ENCODE measurements around the gene NFXL1. TPM values are rescaled to one million over a fixed set of nuclear protein-coding genes. Genes with fewer than 3 reads are reported as not detected.

NFXL1 gene
- polyA plus RNA-seq, 1 donor (not counting 4 experiments of a cell fraction or from before 2014, with no cell fraction given): 16.5 TPM

DNA sequence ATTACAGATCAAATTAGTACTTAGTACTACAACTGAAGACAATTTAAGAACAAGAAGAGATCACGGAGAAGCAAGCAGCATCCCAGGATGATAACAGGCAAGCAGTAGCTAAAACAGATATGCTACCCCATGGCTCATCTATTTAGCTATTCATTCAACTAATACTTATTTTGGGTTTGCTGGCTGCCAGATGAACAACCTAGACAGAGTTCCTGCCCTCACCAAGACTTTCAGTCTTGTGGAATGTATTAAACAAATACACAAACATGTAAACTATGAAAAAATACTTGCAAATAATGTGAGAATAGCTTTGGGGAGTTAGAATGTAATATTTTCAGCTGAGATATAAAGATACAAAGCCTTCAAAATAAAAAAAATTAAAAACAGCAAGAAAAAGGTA, 74.1 kb downstream of the NFXL1 start:
- Histone ChIP-seq H3K79me2 (ENCODE audit: control insufficient read depth, insufficient read depth, low read length) (no peaks in the 10 kb centered on the region), H3K27ac (ENCODE audit: control insufficient read depth, insufficient read depth, low read length) (no peak overlapping the region), H2AFZ (ENCODE audit: control insufficient read depth, low read length) (no peak overlapping the region), H3K4me3 (ENCODE audit: control insufficient read depth in 2 of 3, extremely low read depth in 1 of 3, insufficient read depth in 2 of 3, low read depth in 1 of 3, low read length in 3 of 3) (no peak overlapping the region), H3K27me3 (ENCODE audit: control insufficient read depth, extremely low read depth, insufficient read depth, low read length) (no peaks in the 10 kb centered on the region), H3K4me1 (ENCODE audit: control insufficient read depth, extremely low read depth, insufficient read depth, low read length) (peaks cover 13% of the 10 kb centered on the region), H3K9me3 (ENCODE audit: control insufficient read depth, low read depth, low read length) (no peaks in the 10 kb centered on the region), H4K20me1 (ENCODE audit: control insufficient read depth, extremely low read depth, insufficient read depth, low read length) (no peaks in the 10 kb centered on the region), H3K4me2 (ENCODE audit: control insufficient read depth, extremely low read depth, insufficient read depth, low read depth, low read length) (no peak overlapping the region), H3K36me3 (ENCODE audit: control insufficient read depth in 2 of 2, extremely low read depth in 1 of 2, insufficient read depth in 2 of 2, low read length in 2 of 2) (peaks cover 3 to 5% of the 10 kb centered on the region in 2 experiments), H3K9me1 (ENCODE audit: control insufficient read depth, extremely low read depth, insufficient read depth, low read length) (no peaks in the 10 kb centered on the region), H3K9ac (ENCODE audit: control insufficient read depth, extremely low read depth, insufficient read depth, low read length) (no peak overlapping the region)
- DNase-seq (ENCODE audit: low read depth, low spot score) (no peak), FAIRE-seq (no peak)
- dilution Hi-C loops (cut with MboI; ENCODE audit: extremely low pct_ligation_motif_present, low sequenced_read_pairs): no loop called here
- TF ChIP-seq EZH2 (IDR thresholded peaks at IDR 0.05; ENCODE audit: low read length): no peak
- TF ChIP-seq, protein P1, sequence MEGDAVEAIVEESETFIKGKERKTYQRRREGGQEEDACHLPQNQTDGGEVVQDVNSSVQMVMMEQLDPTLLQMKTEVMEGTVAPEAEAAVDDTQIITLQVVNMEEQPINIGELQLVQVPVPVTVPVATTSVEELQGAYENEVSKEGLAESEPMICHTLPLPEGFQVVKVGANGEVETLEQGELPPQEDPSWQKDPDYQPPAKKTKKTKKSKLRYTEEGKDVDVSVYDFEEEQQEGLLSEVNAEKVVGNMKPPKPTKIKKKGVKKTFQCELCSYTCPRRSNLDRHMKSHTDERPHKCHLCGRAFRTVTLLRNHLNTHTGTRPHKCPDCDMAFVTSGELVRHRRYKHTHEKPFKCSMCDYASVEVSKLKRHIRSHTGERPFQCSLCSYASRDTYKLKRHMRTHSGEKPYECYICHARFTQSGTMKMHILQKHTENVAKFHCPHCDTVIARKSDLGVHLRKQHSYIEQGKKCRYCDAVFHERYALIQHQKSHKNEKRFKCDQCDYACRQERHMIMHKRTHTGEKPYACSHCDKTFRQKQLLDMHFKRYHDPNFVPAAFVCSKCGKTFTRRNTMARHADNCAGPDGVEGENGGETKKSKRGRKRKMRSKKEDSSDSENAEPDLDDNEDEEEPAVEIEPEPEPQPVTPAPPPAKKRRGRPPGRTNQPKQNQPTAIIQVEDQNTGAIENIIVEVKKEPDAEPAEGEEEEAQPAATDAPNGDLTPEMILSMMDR (optimal IDR thresholded peaks at IDR 0.05 in 1 of 3, IDR thresholded peaks at IDR 0.05 in 1 of 3, conservative IDR thresholded peaks at IDR 0.05 in 1 of 3; ENCODE audit: extremely low read depth in 1 of 3, insufficient read depth in 2 of 3, low read length in 3 of 3): no peak

DNA sequence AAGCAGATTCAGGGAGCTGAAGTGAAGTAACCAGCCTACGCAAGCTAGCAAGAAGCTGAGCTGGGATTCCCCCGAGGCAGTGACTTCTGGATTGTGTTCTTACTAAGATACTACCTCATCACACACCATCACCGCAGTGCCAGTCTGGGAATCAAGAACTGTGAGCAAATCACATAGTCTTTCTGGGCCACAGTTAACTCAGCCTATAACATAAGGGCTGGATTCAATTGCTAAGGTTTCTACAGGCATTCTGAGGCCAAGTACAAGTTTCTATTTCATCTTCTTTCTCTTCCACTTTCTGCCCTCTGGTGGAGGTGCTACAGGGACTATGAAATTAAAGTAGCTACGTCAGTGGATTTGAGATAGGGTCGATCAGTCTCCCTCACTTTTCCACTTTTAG, 75.1 kb downstream of the NFXL1 start:
- H3K9ac ChIP-seq (ENCODE audit: control insufficient read depth, extremely low read depth, insufficient read depth, low read length): no peak overlapping the region
- dilution Hi-C loops (cut with MboI; ENCODE audit: extremely low pct_ligation_motif_present, low sequenced_read_pairs): no loop called here
- peak; percentile 71 for FAIRE-seq
- H3K9me1 ChIP-seq (ENCODE audit: control insufficient read depth, extremely low read depth, insufficient read depth, low read length): no peaks in the 10 kb centered on the region
- H3K9me3 ChIP-seq (ENCODE audit: control insufficient read depth, low read depth, low read length): no peaks in the 10 kb centered on the region
- H3K4me2 ChIP-seq (ENCODE audit: control insufficient read depth, extremely low read depth, insufficient read depth, low read depth, low read length): no peak overlapping the region
- H4K20me1 ChIP-seq (ENCODE audit: control insufficient read depth, extremely low read depth, insufficient read depth, low read length): no peaks in the 10 kb centered on the region
- H3K79me2 ChIP-seq (ENCODE audit: control insufficient read depth, insufficient read depth, low read length): no peaks in the 10 kb centered on the region
- H3K27me3 ChIP-seq (ENCODE audit: control insufficient read depth, extremely low read depth, insufficient read depth, low read length): no peaks in the 10 kb centered on the region
- H2AFZ ChIP-seq (ENCODE audit: control insufficient read depth, low read length): no peak overlapping the region
- TF ChIP-seq EZH2 (IDR thresholded peaks at IDR 0.05; ENCODE audit: low read length): no peak
- TF ChIP-seq, protein P1 (optimal IDR thresholded peaks at IDR 0.05 in 1 of 3, IDR thresholded peaks at IDR 0.05 in 1 of 3, conservative IDR thresholded peaks at IDR 0.05 in 1 of 3; ENCODE audit: extremely low read depth in 1 of 3, insufficient read depth in 2 of 3, low read length in 3 of 3): peak in 2 of 3 experiments; percentile 11 to 33
- H3K4me1 ChIP-seq (ENCODE audit: control insufficient read depth, extremely low read depth, insufficient read depth, low read length): peaks cover 13% of the 10 kb centered on the region
- peaks cover under 1 to 3% of the 10 kb centered on the region in 2 experiments for H3K36me3 ChIP-seq (ENCODE audit: control insufficient read depth in 2 of 2, extremely low read depth in 1 of 2, insufficient read depth in 2 of 2, low read length in 2 of 2)
- H3K4me3 ChIP-seq (ENCODE audit: control insufficient read depth in 2 of 3, extremely low read depth in 1 of 3, insufficient read depth in 2 of 3, low read depth in 1 of 3, low read length in 3 of 3): no peak overlapping the region
- no peak for DNase-seq (ENCODE audit: low read depth, low spot score)
- H3K27ac ChIP-seq (ENCODE audit: control insufficient read depth, insufficient read depth, low read length): no peak overlapping the region
